DOHH2 (cell line): ENCODE results near the gene AFDN.

Source experiments
- H3F3A ChIP-seq: fragments of 200-600 bp; sonication (generic), shearing (Covaris generic); 2 replicates; pipeline ENCODE4 v1.6.0; 2016; ENCODE audit warnings: antibody characterized with exemption, mild to moderate bottlenecking; ENCODE audit not compliant: control insufficient read depth, insufficient read depth
- H3K27ac ChIP-seq: fragments of 200-600 bp; sonication (generic); 2 replicates; pipeline ENCODE4 v1.5.1; 2014; ENCODE audit warnings: low read depth, mild to moderate bottlenecking, low read length, moderate library complexity
- H3K27me3 ChIP-seq: fragments of 200-600 bp; sonication (generic); 2 replicates; pipeline ENCODE4 v1.6.1; 2014; ENCODE audit warnings: mild to moderate bottlenecking, low read length, mixed read lengths; ENCODE audit not compliant: control insufficient read depth
- H3K36me3 ChIP-seq: fragments of 200-600 bp; sonication (generic); 2 replicates; pipeline ENCODE4 v1.6.1; 2014; ENCODE audit warnings: mild to moderate bottlenecking, low read length, moderate library complexity, mixed read lengths; ENCODE audit not compliant: control insufficient read depth
- H3K4me1 ChIP-seq: fragments of 200-600 bp; sonication (generic); 2 replicates; pipeline ENCODE4 v1.6.1; 2014; ENCODE audit warnings: mild to moderate bottlenecking, low read length, mixed read lengths; ENCODE audit not compliant: control insufficient read depth
- H3K4me2 ChIP-seq: fragments of 200-600 bp; sonication (generic); 2 replicates; pipeline ENCODE4 v1.6.0; 2014; ENCODE audit warnings: mild to moderate bottlenecking, low read length, moderate library complexity
- H3K4me3 ChIP-seq: fragments of 200-600 bp; sonication (generic); 2 replicates; pipeline ENCODE4 v1.5.1; 2014; ENCODE audit warnings: mild to moderate bottlenecking, low read length, mixed read lengths
- H3K79me2 ChIP-seq: fragments of 200-600 bp; sonication (generic); 2 replicates; pipeline ENCODE4 v1.6.1; 2014; ENCODE audit warnings: mild to moderate bottlenecking, low read length, mixed read lengths; ENCODE audit not compliant: control insufficient read depth
- H3K9me2 ChIP-seq: fragments of 200-600 bp; sonication (generic); replicated peaks from 2 replicates; pipeline ENCODE4 v1.6.1; 2014; ENCODE audit warnings: mild to moderate bottlenecking, low read length, mixed read lengths; ENCODE audit not compliant: control insufficient read depth
- H3K9me3 ChIP-seq: fragments of 200-600 bp; sonication (generic); 2 replicates; pipeline ENCODE4 v1.6.1; 2014; ENCODE audit warnings: antibody characterized with exemption, low read length, mixed read lengths; ENCODE audit not compliant: control insufficient read depth, insufficient read depth
- H4K20me1 ChIP-seq: fragments of 200-600 bp; sonication (generic); 2 replicates; pipeline ENCODE4 v1.6.0; 2014; ENCODE audit warnings: low read depth, mild to moderate bottlenecking, antibody characterized with exemption, low read length, moderate library complexity; ENCODE audit not compliant: control insufficient read depth, insufficient read depth
- CTCF ChIP-seq: fragments of 200-600 bp; sonication (generic); IDR thresholded peaks from one replicate; pipeline ENCODE4 v1.5.1; 2014; ENCODE audit warnings: antibody characterized with exemption, mild to moderate bottlenecking, low read depth, low read length; ENCODE audit not compliant: poor library complexity, severe bottlenecking
- EZH2phosphoT487 ChIP-seq: fragments of 200-600 bp; sonication (generic); IDR thresholded peaks from 2 replicates; pipeline ENCODE4 v1.6.1; 2017; ENCODE audit warnings: borderline replicate concordance, mild to moderate bottlenecking, antibody characterized with exemption, low read length, moderate library complexity, mixed read lengths

AFDN gene

DNA sequence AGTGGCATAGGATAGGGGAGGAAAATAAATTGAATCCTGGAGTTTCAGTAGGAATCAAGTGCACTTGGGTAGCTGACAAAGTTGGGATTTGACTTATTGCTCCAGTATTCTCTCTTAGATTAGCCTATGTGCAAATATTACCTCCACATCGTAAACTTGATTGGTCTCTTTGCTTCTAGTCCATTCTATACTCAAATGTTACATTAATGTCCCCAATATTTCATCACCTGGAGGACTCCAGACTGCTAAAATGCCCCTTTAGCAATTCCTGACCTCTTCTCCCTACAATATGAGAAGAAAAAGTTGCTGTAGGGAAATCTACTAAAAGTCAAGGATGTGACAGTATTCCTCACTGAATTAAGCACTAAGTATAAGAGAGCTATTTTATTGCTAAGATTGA is 16.3 kb downstream of the AFDN start:
- no peak overlapping the region for H3K27ac ChIP-seq
- H3K4me3 ChIP-seq, result no peak overlapping the region
- H3K9me2 ChIP-seq, result no peaks in the 10 kb centered on the region
- TF ChIP-seq CTCF (no peak), EZH2phosphoT487 (no peak)
- no peaks in the 10 kb centered on the region for H3K4me1 ChIP-seq
- H3K79me2 ChIP-seq, result peaks cover 48% of the 10 kb centered on the region
- no peaks in the 10 kb centered on the region for H3K9me3 ChIP-seq
- H3K4me2 ChIP-seq, result no peak overlapping the region
- no peaks in the 10 kb centered on the region for H3K36me3 ChIP-seq
- no peaks in the 10 kb centered on the region for H3F3A ChIP-seq
- no peaks in the 10 kb centered on the region for H3K27me3 ChIP-seq
- H4K20me1 ChIP-seq, result no peaks in the 10 kb centered on the region

GRCh38 chr6:167845856-167846255 is 19.1 kb downstream of the AFDN start:
- Histone ChIP-seq H3K27me3 (no peaks in the 10 kb centered on the region), H3K9me3 (no peaks in the 10 kb centered on the region), H3K4me3 (no peak overlapping the region), H3K4me2 (no peak overlapping the region), H3K79me2 (peaks cover 32% of the 10 kb centered on the region), H3K4me1 (peaks cover under 1% of the 10 kb centered on the region; the same call in 1 of the 2 replicates), H3F3A (no peaks in the 10 kb centered on the region), H3K36me3 (no peaks in the 10 kb centered on the region), H3K27ac (no peak overlapping the region), H4K20me1 (no peaks in the 10 kb centered on the region), H3K9me2 (no peaks in the 10 kb centered on the region)
- TF ChIP-seq EZH2phosphoT487 (no peak), CTCF (no peak)

GRCh38 chr6:167846997-167847606 is 20.4 kb downstream of the AFDN start:
- no peaks in the 10 kb centered on the region for H3K9me2 ChIP-seq
- no peak overlapping the region for H3K4me3 ChIP-seq
- no peaks in the 10 kb centered on the region for H3F3A ChIP-seq
- H3K79me2 ChIP-seq, result peaks cover 34% of the 10 kb centered on the region
- no peaks in the 10 kb centered on the region for H4K20me1 ChIP-seq
- H3K4me1 ChIP-seq, result peaks cover 9% of the 10 kb centered on the region
- H3K36me3 ChIP-seq, result no peaks in the 10 kb centered on the region
- no peak overlapping the region for H3K4me2 ChIP-seq
- no peaks in the 10 kb centered on the region for H3K27me3 ChIP-seq
- TF ChIP-seq EZH2phosphoT487, result no peak
- TF ChIP-seq CTCF, result no peak
- no peaks in the 10 kb centered on the region for H3K9me3 ChIP-seq
- H3K27ac ChIP-seq, result no peak overlapping the region
